IPS DF 4.7 (cell line): ENCODE measurements around the gene OXNAD1.

ENCODE experiments used
- DNase-seq: peaks from one replicate; pipeline ENCODE4 v3.0.0-alpha.2; 2013; ENCODE audit warnings: low spot score; ENCODE audit errors: extremely low read depth

OXNAD1 gene

DNA sequence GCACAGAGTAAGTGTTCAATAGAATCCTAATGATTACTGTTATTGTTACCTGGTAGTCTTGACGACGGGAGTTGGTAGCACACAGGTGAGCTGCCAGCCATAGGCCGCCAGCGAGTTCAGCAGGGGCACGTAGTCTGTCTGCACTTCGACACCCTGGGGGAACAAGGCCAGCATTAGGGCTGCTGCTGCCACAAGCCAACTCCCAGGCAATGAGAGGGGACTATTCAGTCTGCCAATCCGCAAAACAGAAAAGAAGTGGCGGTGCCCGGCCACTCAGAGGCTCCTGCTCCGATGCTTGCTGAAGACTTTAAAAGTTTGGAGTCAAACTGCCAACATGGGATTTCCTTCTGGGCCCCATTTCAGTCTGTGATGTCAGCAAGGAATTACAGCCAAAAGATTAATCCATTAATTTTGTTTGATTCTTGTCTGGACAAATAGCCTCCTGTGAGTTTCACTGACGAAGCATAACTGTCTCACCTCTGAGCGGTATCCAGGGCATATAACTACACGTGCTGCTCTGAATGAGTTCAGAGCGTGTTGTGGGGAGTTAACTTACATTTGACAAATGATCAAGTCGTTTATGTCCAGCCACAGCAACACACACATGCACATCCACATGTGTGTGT is 61.8 kb downstream of the OXNAD1 start:
- no peak for DNase-seq

DNA sequence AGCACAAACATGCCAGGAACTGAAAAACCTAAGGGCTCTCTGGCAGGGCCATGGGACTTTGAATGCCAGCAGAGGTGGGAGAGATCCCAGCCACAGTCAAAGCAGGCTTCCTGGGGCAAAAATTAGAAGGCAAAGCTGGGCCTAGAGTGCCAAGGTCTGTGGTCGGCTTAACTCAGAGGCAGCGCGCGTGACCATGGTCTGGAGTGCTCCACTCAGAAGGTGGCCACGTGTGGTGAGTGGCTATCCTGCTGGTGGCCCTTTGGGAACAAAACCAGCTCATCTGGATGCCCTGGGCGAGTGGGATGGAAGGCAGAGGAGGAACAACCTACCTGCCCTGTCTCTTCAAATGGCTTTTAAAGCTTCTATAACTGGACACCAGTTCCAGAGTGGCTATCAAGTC is 63.1 kb downstream of the OXNAD1 start:
- DNase-seq: no peak

GRCh38 chr3:16329036-16329825 is 64.2 kb downstream of the OXNAD1 start:
- no peak for DNase-seq

DNA sequence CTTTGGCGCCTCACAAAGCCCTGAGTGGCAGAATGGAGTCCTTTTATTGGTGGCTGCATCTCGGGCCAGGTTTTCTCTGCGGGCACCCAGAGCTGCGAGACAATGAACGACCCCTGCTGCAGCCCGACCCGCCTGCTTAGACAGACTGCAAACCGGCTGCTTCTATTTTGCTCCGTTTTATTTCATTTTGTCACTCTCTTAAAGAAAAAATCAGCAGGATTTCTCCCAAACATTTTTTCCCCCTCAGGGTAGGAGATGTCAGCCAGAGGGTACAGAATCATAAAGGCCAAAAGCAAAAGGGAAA is 64.8 kb downstream of the OXNAD1 start:
- no peak for DNase-seq

- DNase-seq: no peak
These were observed 65.3 kb downstream of the OXNAD1 start for GRCh38 chr3:16330351-16330750.

- no peak for DNase-seq
These were observed 66.4 kb downstream of the OXNAD1 start for GRCh38 chr3:16331319-16331883.

DNA sequence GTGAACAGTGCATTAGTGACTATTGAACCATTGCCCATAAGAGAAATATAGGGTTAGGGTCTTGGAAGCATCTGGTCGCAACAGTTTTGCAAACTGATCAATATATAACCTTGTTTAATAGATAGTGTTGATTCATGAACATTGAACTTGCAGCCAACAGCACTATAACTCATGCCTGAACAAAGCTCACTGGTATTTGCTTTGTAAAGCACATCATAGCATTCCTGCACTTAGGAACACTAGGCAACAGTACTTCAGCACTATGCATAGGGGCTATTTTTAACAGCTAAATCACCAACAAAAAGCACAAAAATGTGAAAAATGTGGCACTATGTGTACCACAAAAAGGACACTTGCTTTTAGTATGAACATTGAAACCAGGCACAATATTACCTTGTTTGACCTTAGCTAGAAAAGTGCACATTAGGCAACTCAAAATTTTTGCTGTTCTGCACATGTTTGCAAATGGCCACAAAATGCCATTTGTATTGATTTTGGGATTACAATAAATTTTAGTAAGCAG is 68.0 kb downstream of the OXNAD1 start:
- no peak for DNase-seq

GRCh38 chr3:16334909-16335308 is 69.9 kb downstream of the OXNAD1 start:
- DNase-seq: no peak

DNA sequence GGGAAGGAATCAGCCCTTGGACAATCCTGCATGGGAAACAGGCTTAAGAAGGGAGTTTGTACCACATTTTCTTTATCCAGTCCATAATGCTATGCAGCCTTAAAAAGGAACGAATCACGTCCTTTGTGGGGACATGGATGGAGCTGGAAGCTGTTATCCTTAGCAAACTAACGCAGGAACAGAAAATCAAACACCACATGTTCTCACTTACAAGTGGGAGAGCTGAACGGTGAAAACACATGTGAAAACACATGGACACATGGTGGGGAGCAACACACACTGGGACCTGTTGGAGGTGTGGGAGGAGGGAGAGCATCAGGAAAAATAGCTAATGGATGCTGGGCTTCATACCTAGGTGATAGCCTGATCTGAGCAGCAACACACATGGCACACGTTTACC is 70.3 kb downstream of the OXNAD1 start:
- DNase-seq: no peak

DNA sequence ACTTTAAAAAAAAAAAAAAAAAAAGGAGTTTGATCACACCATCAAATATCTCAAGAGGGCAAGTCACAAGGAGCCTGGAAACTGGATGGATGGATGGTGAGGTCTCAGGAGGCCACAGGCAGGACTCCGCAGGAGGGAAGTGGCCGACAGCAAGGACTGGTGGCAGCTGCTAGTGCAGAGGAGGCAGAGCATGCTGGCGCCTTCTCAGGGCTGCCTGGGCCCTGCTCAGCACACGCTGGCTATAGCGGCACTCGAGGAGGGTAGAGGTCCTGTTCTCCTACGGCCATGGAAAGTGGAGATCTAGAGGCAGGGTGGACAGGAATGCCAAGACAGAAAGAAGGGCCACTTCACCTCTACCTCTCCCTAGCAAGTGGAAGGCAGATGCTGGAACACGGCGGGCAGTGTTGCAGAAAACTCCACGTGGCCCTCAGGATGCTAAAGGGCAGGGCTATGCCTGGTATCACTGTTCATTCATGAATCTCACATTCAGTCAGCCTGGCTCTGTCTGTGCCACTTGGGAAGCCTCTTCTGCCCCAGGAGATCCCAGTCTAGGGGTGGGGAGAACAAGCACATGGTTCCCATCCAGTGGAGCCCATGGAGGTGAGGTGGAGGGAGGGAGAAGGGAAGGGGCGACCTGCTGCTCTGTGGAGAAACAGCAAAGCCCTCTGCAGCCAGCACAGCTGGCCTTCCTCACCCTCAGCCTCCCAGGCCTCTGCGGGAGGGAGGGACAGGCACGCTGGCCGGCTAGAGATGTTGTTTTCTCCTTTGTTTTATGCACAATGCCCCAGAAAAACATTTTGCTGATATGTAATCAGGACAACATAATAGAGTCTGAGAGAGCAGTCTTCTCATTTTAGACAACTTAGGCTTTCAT is 71.0 kb downstream of the OXNAD1 start:
- DNase-seq: no peak

GRCh38 chr3:16336825-16337224 is 71.8 kb downstream of the OXNAD1 start:
- DNase-seq: no peak

- no peak for DNase-seq
These were observed 73.0 kb downstream of the OXNAD1 start for GRCh38 chr3:16337856-16338540.

DNA sequence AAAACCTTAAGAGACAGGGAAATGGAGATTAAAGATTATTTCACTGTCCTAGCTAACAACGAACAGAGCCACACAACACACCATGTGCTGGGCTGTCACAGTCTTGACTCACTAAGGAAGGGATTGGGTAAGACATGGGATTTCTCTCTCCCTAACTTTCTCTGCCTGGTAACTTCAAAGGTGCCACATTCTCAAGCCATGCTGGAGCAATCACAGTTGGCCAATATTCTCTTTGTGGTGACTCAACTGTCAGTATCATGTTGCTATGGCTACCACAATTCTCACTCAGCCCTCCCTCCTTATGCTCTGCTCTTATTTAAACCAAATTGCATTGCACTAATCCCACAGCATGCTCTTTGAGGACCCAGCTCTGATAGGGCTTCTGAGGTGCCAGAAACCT is 74.0 kb downstream of the OXNAD1 start:
- no peak for DNase-seq

GRCh38 chr3:16343101-16343500 is 78.1 kb downstream of the OXNAD1 start:
- DNase-seq: no peak

GRCh38 chr3:16346413-16347081 is 81.5 kb downstream of the OXNAD1 start:
- DNase-seq: no peak

GRCh38 chr3:16347548-16347947 is 82.5 kb downstream of the OXNAD1 start:
- DNase-seq: no peak

DNA sequence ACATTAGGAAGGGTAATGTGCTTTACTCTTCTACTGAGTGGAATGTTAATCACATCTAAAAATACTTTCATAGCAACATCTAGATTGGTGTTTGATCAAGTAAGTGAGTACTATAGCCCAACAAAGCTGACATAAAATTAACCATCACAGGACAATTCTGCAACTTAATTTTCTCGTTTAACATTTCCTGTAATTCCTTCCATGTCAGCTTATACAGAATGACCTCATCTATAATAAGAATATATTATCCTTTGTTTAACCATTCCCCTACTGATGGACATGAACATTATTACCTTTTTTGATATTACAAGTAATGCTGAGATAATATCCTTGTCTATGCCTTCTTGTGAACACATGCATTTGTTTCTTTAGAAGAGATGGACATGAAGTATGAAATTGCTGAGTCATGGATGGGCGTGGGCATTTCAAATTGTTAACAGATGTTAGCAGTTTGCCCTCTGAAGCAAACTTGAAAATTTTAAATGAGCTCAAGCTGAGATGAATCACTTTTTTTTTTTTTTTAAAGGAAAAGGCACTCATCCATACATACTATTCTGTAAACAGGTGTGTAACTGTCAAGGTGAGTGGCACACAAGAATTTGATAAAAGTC is 85.1 kb downstream of the OXNAD1 start:
- DNase-seq: no peak

DNA sequence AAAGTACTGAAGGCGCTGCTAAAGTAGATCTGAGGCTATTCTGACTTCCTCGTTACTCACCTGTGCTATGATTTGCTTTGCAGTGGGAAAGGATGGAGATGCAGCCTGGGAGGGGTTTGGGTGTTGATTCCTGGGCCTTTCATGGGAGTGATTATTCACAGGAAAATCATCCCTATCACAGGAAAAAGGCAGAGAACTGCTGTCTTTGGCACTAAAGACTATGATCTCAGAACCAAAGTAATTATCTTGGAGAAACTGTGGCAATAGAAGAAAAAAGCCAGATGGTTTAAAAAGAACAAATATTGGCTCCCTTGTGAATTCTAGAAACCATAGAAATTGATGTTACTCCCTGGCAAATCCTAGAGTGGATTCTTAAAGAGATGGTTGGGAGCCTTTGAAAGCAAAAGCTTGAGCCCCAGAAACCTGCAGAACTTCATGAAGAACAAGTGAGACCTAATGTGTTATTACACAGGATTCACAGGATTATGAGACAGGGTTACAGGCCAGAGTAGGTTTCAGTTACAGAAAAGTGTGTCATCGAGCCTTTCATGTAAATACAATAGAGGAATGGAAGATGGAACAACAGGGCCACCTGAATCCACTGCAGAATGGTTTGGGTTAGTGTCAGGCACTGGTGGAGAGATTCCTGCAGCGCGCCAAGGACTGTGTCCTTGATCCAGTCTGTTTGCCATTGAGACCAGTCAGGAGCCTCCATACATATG is 85.7 kb downstream of the OXNAD1 start:
- no peak for DNase-seq

GRCh38 chr3:16352428-16352827 is 87.4 kb downstream of the OXNAD1 start:
- DNase-seq: no peak

DNA sequence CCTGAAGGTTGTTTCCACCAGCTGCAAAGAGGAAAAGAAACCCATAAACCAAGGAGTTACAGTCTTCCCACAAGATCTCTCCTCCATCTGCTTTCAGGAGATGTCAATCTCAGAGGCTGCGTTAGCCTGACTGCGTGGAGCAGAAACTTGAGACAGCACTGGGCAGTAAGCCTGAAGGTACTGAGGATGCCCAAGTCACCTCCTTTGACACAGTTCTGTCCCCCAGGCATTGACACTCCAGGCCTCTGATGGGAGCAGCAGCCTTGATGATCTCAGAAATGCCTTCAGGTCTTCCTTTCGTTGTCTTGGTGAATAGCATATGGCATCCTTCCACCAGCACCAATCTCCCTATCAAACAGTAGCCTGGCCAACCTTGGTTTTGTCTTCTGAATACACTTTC is 89.3 kb downstream of the OXNAD1 start:
- no peak for DNase-seq
